GM15510 (cell line): ENCODE results near the gene ICE2.

Experiments
- POLR2A ChIP-seq: IDR thresholded peaks from 3 replicates; pipeline ENCODE4 v1.6.1; 2011; ENCODE audit warnings: borderline replicate concordance; ENCODE audit not compliant: insufficient read length; ENCODE audit errors: extremely low read depth

Gene ICE2

GRCh38 chr15:60426870-60427508, 52.0 kb downstream of the ICE2 start:
- TF ChIP-seq POLR2A: no peak

- TF ChIP-seq POLR2A: no peak
Measured at GRCh38 chr15:60425461-60425860, 53.5 kb downstream of the ICE2 start.

- TF ChIP-seq POLR2A: no peak
Measured at GRCh38 chr15:60424006-60424405, 54.9 kb downstream of the ICE2 start.

- no peak for TF ChIP-seq POLR2A
Measured at GRCh38 chr15:60423537-60423936, 55.4 kb downstream of the ICE2 start.

GRCh38 chr15:60421544-60421943, 57.4 kb downstream of the ICE2 start:
- TF ChIP-seq POLR2A: no peak

- TF ChIP-seq POLR2A: no peak
Measured at GRCh38 chr15:60420203-60420716, 58.7 kb downstream of the ICE2 start.

- no peak for TF ChIP-seq POLR2A
Measured at GRCh38 chr15:60419753-60420152, 59.2 kb downstream of the ICE2 start.

- TF ChIP-seq POLR2A: no peak
Measured at GRCh38 chr15:60418096-60418495, 60.8 kb downstream of the ICE2 start.

- TF ChIP-seq POLR2A: no peak
Measured at GRCh38 chr15:60417112-60417511, 61.8 kb downstream of the ICE2 start.

GRCh38 chr15:60416484-60416883, 62.5 kb downstream of the ICE2 start:
- TF ChIP-seq POLR2A: no peak

- TF ChIP-seq POLR2A: no peak
Measured at GRCh38 chr15:60414016-60414682, 64.8 kb downstream of the ICE2 start.

- no peak for TF ChIP-seq POLR2A
Measured at GRCh38 chr15:60413231-60413824, 65.6 kb downstream of the ICE2 start.

GRCh38 chr15:60411774-60412425, 67.0 kb downstream of the ICE2 start:
- TF ChIP-seq POLR2A: no peak

- TF ChIP-seq POLR2A: no peak
Measured at GRCh38 chr15:60408463-60408981, 70.4 kb downstream of the ICE2 start.

GRCh38 chr15:60407415-60407805, 71.5 kb downstream of the ICE2 start:
- no peak for TF ChIP-seq POLR2A
